ENCODE measurements around the gene KLF13. TPM values are rescaled to one million over a fixed set of nuclear protein-coding genes. Genes with fewer than 3 reads are reported as not detected.

KLF13 gene
- total RNA-seq, 1 experiment from 2014 or later: 78.6 TPM

DNA sequence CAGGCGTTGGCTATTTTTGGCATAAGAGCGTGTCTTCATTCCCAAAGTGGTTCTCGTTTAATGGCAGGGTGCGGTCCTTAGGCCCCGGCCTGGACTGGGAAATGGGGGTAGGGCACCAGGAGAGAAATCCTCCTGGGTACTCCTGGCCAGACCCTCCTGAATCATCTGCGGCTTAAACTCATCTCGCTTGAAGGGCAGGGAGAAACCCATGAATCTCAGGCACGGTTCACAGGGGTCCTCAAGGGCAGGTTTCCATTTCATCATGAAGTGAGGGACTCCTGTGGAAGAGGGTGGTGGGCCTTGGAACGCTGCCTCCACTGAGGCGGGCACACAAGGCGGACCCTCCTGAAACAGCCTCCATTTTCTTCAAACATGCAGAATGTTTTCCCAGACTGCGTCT, 48.4 kb downstream of the KLF13 start:
- H3K9me3 ChIP-seq (ENCODE audit: control insufficient read depth, insufficient read depth, low read depth, low read length): no peaks in the 10 kb centered on the region
- TF ChIP-seq, protein P1, sequence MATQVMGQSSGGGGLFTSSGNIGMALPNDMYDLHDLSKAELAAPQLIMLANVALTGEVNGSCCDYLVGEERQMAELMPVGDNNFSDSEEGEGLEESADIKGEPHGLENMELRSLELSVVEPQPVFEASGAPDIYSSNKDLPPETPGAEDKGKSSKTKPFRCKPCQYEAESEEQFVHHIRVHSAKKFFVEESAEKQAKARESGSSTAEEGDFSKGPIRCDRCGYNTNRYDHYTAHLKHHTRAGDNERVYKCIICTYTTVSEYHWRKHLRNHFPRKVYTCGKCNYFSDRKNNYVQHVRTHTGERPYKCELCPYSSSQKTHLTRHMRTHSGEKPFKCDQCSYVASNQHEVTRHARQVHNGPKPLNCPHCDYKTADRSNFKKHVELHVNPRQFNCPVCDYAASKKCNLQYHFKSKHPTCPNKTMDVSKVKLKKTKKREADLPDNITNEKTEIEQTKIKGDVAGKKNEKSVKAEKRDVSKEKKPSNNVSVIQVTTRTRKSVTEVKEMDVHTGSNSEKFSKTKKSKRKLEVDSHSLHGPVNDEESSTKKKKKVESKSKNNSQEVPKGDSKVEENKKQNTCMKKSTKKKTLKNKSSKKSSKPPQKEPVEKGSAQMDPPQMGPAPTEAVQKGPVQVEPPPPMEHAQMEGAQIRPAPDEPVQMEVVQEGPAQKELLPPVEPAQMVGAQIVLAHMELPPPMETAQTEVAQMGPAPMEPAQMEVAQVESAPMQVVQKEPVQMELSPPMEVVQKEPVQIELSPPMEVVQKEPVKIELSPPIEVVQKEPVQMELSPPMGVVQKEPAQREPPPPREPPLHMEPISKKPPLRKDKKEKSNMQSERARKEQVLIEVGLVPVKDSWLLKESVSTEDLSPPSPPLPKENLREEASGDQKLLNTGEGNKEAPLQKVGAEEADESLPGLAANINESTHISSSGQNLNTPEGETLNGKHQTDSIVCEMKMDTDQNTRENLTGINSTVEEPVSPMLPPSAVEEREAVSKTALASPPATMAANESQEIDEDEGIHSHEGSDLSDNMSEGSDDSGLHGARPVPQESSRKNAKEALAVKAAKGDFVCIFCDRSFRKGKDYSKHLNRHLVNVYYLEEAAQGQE (IDR thresholded peaks at IDR 0.05; ENCODE audit: insufficient read depth in 1 of 2, low read depth in 2 of 2, low read length in 1 of 2): no peak
- TF ChIP-seq TCF7L2 (IDR thresholded peaks at IDR 0.05; ENCODE audit: low read depth, low read length) (no peak), POLR2AphosphoS5 (IDR thresholded peaks at IDR 0.05; ENCODE audit: low read depth, low read length) (no peak), SIN3A (IDR thresholded peaks at IDR 0.05; ENCODE audit: borderline replicate concordance, insufficient read depth, low read depth, low read length) (no peak)
- TF ChIP-seq, protein P2, sequence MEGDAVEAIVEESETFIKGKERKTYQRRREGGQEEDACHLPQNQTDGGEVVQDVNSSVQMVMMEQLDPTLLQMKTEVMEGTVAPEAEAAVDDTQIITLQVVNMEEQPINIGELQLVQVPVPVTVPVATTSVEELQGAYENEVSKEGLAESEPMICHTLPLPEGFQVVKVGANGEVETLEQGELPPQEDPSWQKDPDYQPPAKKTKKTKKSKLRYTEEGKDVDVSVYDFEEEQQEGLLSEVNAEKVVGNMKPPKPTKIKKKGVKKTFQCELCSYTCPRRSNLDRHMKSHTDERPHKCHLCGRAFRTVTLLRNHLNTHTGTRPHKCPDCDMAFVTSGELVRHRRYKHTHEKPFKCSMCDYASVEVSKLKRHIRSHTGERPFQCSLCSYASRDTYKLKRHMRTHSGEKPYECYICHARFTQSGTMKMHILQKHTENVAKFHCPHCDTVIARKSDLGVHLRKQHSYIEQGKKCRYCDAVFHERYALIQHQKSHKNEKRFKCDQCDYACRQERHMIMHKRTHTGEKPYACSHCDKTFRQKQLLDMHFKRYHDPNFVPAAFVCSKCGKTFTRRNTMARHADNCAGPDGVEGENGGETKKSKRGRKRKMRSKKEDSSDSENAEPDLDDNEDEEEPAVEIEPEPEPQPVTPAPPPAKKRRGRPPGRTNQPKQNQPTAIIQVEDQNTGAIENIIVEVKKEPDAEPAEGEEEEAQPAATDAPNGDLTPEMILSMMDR (IDR thresholded peaks at IDR 0.05): no peak
- ChIA-PET POLR2A (no interaction called here), CTCF (no interaction called here)
- no peaks in the 10 kb centered on the region for H3K36me3 ChIP-seq (ENCODE audit: control insufficient read depth, insufficient read depth, low read length)
- no peaks in the 10 kb centered on the region for H3K4me1 ChIP-seq (ENCODE audit: control insufficient read depth, insufficient read depth, low read length)
- in situ Hi-C loops (cut with HindIII; ENCODE audit: low pct_unique_long_range_greater_than_20kb, low sequenced_read_pairs) (no loop called here), intact Hi-C loops (cut with micrococcal nuclease; ENCODE audit: unreplicated experiment) (no loop called here)
- no peak for DNase-seq (ENCODE audit: low read depth, low spot score)
- ATAC-seq: no peak
- TSS peak; percentile 71 for BruUV-seq (replicated peaks)
- no peak overlapping the region for H3K4me3 ChIP-seq (ENCODE audit: low read depth in 2 of 2, low read length in 2 of 2)
- no peak overlapping the region for H3K27ac ChIP-seq (ENCODE audit: low read length)
- no peaks in the 10 kb centered on the region for H3K27me3 ChIP-seq (ENCODE audit: control insufficient read depth, insufficient read depth, low read length)

DNA sequence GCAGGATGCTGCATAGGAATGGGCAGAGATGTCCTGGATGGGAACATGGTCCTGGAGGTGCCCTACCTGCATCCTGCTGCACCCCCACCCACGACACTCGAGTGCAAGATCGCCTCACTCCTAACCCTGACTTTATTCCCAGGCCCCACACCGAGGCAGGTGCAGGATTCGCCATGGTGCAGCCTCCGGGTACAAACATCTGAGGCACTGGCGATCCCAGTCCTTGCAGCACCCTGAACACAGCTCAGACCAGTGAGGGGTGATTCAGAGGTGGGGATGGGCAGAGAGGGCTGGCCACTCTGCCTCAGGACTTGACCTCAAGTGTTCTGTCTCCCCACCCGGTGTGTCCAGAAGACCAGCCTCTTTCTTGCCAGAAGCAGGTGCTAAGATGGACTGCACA, 49.1 kb downstream of the KLF13 start:
- Histone ChIP-seq H3K4me3 (ENCODE audit: low read depth in 2 of 2, low read length in 2 of 2) (no peak overlapping the region), H3K27me3 (ENCODE audit: control insufficient read depth, insufficient read depth, low read length) (no peaks in the 10 kb centered on the region), H3K36me3 (ENCODE audit: control insufficient read depth, insufficient read depth, low read length) (no peaks in the 10 kb centered on the region), H3K4me1 (ENCODE audit: control insufficient read depth, insufficient read depth, low read length) (no peaks in the 10 kb centered on the region), H3K27ac (ENCODE audit: low read length) (no peak overlapping the region), H3K9me3 (ENCODE audit: control insufficient read depth, insufficient read depth, low read depth, low read length) (no peaks in the 10 kb centered on the region)
- POLR2A ChIA-PET: no interaction called here
- no peak for TF ChIP-seq TCF7L2 (IDR thresholded peaks at IDR 0.05; ENCODE audit: low read depth, low read length)
- no peak for TF ChIP-seq SIN3A (IDR thresholded peaks at IDR 0.05; ENCODE audit: borderline replicate concordance, insufficient read depth, low read depth, low read length)
- TF ChIP-seq, protein P2 (IDR thresholded peaks at IDR 0.05): no peak
- no peak for TF ChIP-seq POLR2AphosphoS5 (IDR thresholded peaks at IDR 0.05; ENCODE audit: low read depth, low read length)
- TF ChIP-seq, protein P1 (IDR thresholded peaks at IDR 0.05; ENCODE audit: insufficient read depth in 1 of 2, low read depth in 2 of 2, low read length in 1 of 2): no peak
- BruUV-seq (replicated peaks): no TSS peak
- CTCF ChIA-PET: no interaction called here
- DNase-seq (ENCODE audit: low read depth, low spot score): no peak
- intact Hi-C loops (cut with micrococcal nuclease; ENCODE audit: unreplicated experiment): no loop called here
- no peak for ATAC-seq
- in situ Hi-C loops (cut with HindIII; ENCODE audit: low pct_unique_long_range_greater_than_20kb, low sequenced_read_pairs): no loop called here
